Measurements from ENCODE around the gene SORBS1. TPM values are rescaled to one million over a fixed set of nuclear protein-coding genes. Genes with fewer than 3 reads are reported as not detected.

The SORBS1 gene
- total and polyA plus RNA-seq, 2 donors (not counting 1 experiment from before 2014, with no cell fraction given) = 0.21 to 1.5 TPM

DNA sequence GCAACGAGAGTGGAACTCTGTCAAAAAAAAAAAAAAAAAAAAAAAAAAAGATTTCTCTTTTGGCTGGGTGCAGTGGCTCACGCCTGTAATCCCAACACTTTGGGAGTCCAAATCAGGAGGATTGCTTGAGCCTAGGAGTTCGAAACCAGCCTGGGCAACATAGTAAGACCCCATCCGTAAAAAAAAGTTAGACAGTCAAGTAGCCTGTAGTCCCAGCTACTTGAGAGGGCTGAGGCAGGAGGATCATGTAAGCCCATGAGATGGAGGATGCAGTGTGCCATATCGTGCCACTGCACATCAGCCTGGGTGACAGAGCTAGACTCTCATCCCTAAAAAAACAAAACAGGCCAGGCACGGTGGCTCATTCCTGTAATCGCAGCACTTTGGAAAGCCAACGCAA, 295.6 kb downstream of the SORBS1 start:
- CTCF ChIA-PET = interaction anchor here (0.7 to 4.9 kb wide), 7 partner anchors 19 to 97 kb away, joined by 3 to 38 read pairs (median 3); no protein-coding TSS in a partner anchor
- Histone ChIP-seq H3K79me2 (ENCODE audit: control insufficient read depth, insufficient read depth, low read length) (peaks cover 54% of the 10 kb centered on the region), H3K27ac (ENCODE audit: low read length in 2 of 2) (peak overlapping the region in 1 of 2 donors; percentile 92), H4K20me1 (ENCODE audit: control insufficient read depth, insufficient read depth, low read length, poor library complexity, severe bottlenecking) (peaks cover 7% of the 10 kb centered on the region), H3K4me3 (ENCODE audit: control extremely low read depth in 1 of 5, extremely low read depth in 1 of 5, insufficient read depth in 1 of 5, low read depth in 2 of 5, low read length in 4 of 5) (no peak overlapping the region), H3K36me3 (replicated peaks in 1 of 2; ENCODE audit: control extremely low read depth in 1 of 2, control insufficient read depth in 1 of 2, extremely low read depth in 1 of 2, insufficient read depth in 2 of 2, low read length in 1 of 2) (peaks cover 8 to 58% of the 10 kb centered on the region in 2 experiments), H3K9me3 (ENCODE audit: control extremely low read depth in 1 of 3, control insufficient read depth in 2 of 3, insufficient read depth in 1 of 3, low read length in 2 of 3) (no peaks in the 10 kb centered on the region), H3K4me2 (replicated peaks; ENCODE audit: low read depth, low read length, poor library complexity, severe bottlenecking) (no peak overlapping the region), H3K27me3 (replicated peaks in 1 of 4; ENCODE audit: control extremely low read depth in 1 of 4, control insufficient read depth in 3 of 4, insufficient read depth in 4 of 4, low read length in 3 of 4) (no peaks in the 10 kb centered on the region), H3K9ac (ENCODE audit: low read length) (no peak overlapping the region), H3K4me1 (ENCODE audit: control insufficient read depth in 2 of 2, insufficient read depth in 2 of 2, low read length in 2 of 2) (peaks cover 28 to 41% of the 10 kb centered on the region in 2 donors), H2AFZ (ENCODE audit: insufficient read depth, low read depth, low read length, poor library complexity, severe bottlenecking) (no peak overlapping the region)
- no peaks in the 10 kb centered on the region for H3K9me3 Mint-ChIP-seq (ENCODE audit: insufficient read depth)
- POLR2A ChIA-PET = interaction anchor here (0.7 kb wide), 1 partner anchor 320 kb away, joined by 7 read pairs; no protein-coding TSS in a partner anchor
- H3K27me3 Mint-ChIP-seq = no peaks in the 10 kb centered on the region
- 91% methylated on average over 7 of the region's 8 CpGs for WGBS (ENCODE audit: insufficient coverage)
- peak overlapping the region; percentile 80 for H3K27ac Mint-ChIP-seq
- peaks cover 53% of the 10 kb centered on the region for H3K4me1 Mint-ChIP-seq
- TF ChIP-seq EZH2 (IDR thresholded peaks at IDR 0.05; ENCODE audit: borderline replicate concordance, insufficient read depth, low read depth, low read length, poor library complexity, severe bottlenecking) = no peak
- no peak for TF ChIP-seq CTCF (IDR thresholded peaks at IDR 0.05)
- H3K4me3 Mint-ChIP-seq = no peak overlapping the region
- DNase-seq (no peak), ATAC-seq (ENCODE audit: low read depth) (no peak)
- intact Hi-C loops (cut with micrococcal nuclease) = no loop called here

GRCh38 chr10:95264227-95265051, 296.7 kb downstream of the SORBS1 start:
- ChIA-PET POLR2A (interaction anchor here (0.6 kb wide), 1 partner anchor 68 kb away, joined by 3 read pairs; no protein-coding TSS in a partner anchor), CTCF (interaction anchor here (0.5 to 4.9 kb wide), 13 partner anchors 18 to 1607 kb away, joined by 3 to 38 read pairs (median 3); no protein-coding TSS in a partner anchor)
- Histone ChIP-seq H3K27ac (ENCODE audit: low read length in 2 of 2) (peak overlapping the region; percentile 0 to 48), H3K27me3 (replicated peaks in 1 of 4; ENCODE audit: control extremely low read depth in 1 of 4, control insufficient read depth in 3 of 4, insufficient read depth in 4 of 4, low read length in 3 of 4) (no peaks in the 10 kb centered on the region), H4K20me1 (ENCODE audit: control insufficient read depth, insufficient read depth, low read length, poor library complexity, severe bottlenecking) (peaks cover 9% of the 10 kb centered on the region), H3K9me3 (ENCODE audit: control extremely low read depth in 1 of 3, control insufficient read depth in 2 of 3, insufficient read depth in 1 of 3, low read length in 2 of 3) (no peaks in the 10 kb centered on the region), H3K79me2 (ENCODE audit: control insufficient read depth, insufficient read depth, low read length) (peaks cover 48% of the 10 kb centered on the region), H3K9ac (ENCODE audit: low read length) (no peak overlapping the region), H3K4me3 (ENCODE audit: control extremely low read depth in 1 of 5, extremely low read depth in 1 of 5, insufficient read depth in 1 of 5, low read depth in 2 of 5, low read length in 4 of 5) (no peak overlapping the region), H2AFZ (ENCODE audit: insufficient read depth, low read depth, low read length, poor library complexity, severe bottlenecking) (no peak overlapping the region), H3K4me1 (ENCODE audit: control insufficient read depth in 2 of 2, insufficient read depth in 2 of 2, low read length in 2 of 2) (peaks cover 28 to 41% of the 10 kb centered on the region in 2 donors), H3K4me2 (replicated peaks; ENCODE audit: low read depth, low read length, poor library complexity, severe bottlenecking) (no peak overlapping the region), H3K36me3 (replicated peaks in 1 of 2; ENCODE audit: control extremely low read depth in 1 of 2, control insufficient read depth in 1 of 2, extremely low read depth in 1 of 2, insufficient read depth in 2 of 2, low read length in 1 of 2) (peaks cover 8 to 59% of the 10 kb centered on the region in 2 experiments)
- WGBS (ENCODE audit: insufficient coverage) = 100% methylated on average over 1 of the region's 6 CpGs
- Mint-ChIP-seq H3K9me3 (ENCODE audit: insufficient read depth) (no peaks in the 10 kb centered on the region), H3K4me1 (peaks cover 51% of the 10 kb centered on the region), H3K27me3 (no peaks in the 10 kb centered on the region), H3K4me3 (peak overlapping the region; percentile 6), H3K27ac (peak overlapping the region; percentile 86)
- ATAC-seq (ENCODE audit: low read depth) (no peak), DNase-seq (no peak)
- TF ChIP-seq CTCF (IDR thresholded peaks at IDR 0.05) (no peak), EZH2 (IDR thresholded peaks at IDR 0.05; ENCODE audit: borderline replicate concordance, insufficient read depth, low read depth, low read length, poor library complexity, severe bottlenecking) (no peak)
- intact Hi-C loops (cut with micrococcal nuclease) = no loop called here
